BJ (cell line): ENCODE measurements around the gene SNAPC2. TPM values are rescaled to one million over a fixed set of nuclear protein-coding genes. Genes with fewer than 3 reads are reported as not detected.

Source experiments
- CTCF ChIA-PET: fragments of 350-600 bp; formaldehyde crosslinking; extraction: SDS; loops from one replicate; lab custom pipeline; 2021; ENCODE audit warnings: antibody characterized with exemption, inconsistent platforms; lab: Yijun Ruan, JAX
- POLR2A ChIA-PET: fragments of 300-600 bp; sonication (Branson Sonifier 250); formaldehyde crosslinking; extraction: SDS; loops from one replicate; lab custom pipeline; 2021; ENCODE audit warnings: antibody characterized with exemption; lab: Charles Lee
- DNase-seq: peaks from one replicate; pipeline ENCODE4 v3.0.0-alpha.2; 2011; ENCODE audit warnings: low read depth
- H3K27me3 ChIP-seq: 2 replicates; pipeline ENCODE4 v1.6.0; 2011; ENCODE audit warnings: low read length; ENCODE audit not compliant: control insufficient read depth, insufficient read depth
- H3K36me3 ChIP-seq: 2 replicates; pipeline ENCODE4 v1.5.1; 2011; ENCODE audit warnings: low read length; ENCODE audit not compliant: control insufficient read depth, insufficient read depth
- H3K4me3 ChIP-seq: 2 replicates; pipeline ENCODE4 v1.5.1; 2011; ENCODE audit warnings: low read depth, mild to moderate bottlenecking, control low read depth, low read length
- polyA plus RNA-seq: library from polyadenylated mRNA; depleted of rRNA; stranded (reverse); fragments of >200 nt; gene quantifications from 2 replicates; pipeline ENCODE4 v1.2.3, GENCODE V29; 2011
- TF ChIP-seq, protein P1 (sequence below): IDR thresholded peaks from 2 replicates; pipeline ENCODE4 v1.5.1; 2011; ENCODE audit warnings: low read depth, mild to moderate bottlenecking, control low read depth, inconsistent platforms, low read length, moderate library complexity; ENCODE audit not compliant: insufficient read depth

Gene SNAPC2
- polyA plus RNA-seq, 1 experiment, result 28.2 TPM

DNA sequence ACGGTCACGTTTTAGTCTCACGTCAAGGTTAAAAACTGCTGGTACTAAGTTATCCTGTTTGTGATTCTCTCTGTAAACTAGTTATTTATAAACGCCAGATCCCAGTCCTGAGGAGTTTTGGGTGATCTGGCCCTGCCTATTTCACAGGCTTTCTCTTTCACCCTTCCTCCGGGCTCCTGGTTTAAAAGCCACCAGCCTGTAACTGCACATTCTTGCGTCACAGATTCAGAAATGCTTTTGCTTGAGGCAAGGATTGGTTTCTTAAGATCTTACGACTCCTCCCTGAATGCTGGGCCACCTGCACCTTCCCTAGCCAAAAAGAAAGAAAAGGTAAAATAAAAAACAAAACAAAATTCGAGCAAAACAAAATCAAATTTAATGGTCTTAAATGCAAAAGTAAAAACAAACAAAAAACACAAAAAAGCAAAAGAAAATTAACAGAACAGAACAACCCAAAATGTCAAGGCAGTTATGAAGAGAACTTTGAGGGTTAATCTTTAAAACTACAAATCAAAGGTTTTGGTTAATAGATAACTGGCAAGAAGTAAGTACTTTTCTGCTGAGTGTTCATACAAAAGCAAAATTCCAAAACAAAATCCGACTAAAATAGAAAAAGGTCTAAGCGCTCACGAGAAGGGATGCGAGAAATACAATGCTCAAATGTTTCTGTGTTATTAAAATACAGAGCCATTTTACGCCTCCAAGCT is 41.9 kb downstream of the SNAPC2 start:
- POLR2A ChIA-PET, result no interaction called here
- TF ChIP-seq, protein P1, sequence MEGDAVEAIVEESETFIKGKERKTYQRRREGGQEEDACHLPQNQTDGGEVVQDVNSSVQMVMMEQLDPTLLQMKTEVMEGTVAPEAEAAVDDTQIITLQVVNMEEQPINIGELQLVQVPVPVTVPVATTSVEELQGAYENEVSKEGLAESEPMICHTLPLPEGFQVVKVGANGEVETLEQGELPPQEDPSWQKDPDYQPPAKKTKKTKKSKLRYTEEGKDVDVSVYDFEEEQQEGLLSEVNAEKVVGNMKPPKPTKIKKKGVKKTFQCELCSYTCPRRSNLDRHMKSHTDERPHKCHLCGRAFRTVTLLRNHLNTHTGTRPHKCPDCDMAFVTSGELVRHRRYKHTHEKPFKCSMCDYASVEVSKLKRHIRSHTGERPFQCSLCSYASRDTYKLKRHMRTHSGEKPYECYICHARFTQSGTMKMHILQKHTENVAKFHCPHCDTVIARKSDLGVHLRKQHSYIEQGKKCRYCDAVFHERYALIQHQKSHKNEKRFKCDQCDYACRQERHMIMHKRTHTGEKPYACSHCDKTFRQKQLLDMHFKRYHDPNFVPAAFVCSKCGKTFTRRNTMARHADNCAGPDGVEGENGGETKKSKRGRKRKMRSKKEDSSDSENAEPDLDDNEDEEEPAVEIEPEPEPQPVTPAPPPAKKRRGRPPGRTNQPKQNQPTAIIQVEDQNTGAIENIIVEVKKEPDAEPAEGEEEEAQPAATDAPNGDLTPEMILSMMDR, result no peak
- H3K27me3 ChIP-seq, result no peaks in the 10 kb centered on the region
- peaks cover 9% of the 10 kb centered on the region for H3K36me3 ChIP-seq
- no peak for DNase-seq
- CTCF ChIA-PET, result interaction anchor here (1.1 kb wide), 1 partner anchor 9 kb away, joined by 4 read pairs; no protein-coding TSS in a partner anchor
- no peak overlapping the region for H3K4me3 ChIP-seq

DNA sequence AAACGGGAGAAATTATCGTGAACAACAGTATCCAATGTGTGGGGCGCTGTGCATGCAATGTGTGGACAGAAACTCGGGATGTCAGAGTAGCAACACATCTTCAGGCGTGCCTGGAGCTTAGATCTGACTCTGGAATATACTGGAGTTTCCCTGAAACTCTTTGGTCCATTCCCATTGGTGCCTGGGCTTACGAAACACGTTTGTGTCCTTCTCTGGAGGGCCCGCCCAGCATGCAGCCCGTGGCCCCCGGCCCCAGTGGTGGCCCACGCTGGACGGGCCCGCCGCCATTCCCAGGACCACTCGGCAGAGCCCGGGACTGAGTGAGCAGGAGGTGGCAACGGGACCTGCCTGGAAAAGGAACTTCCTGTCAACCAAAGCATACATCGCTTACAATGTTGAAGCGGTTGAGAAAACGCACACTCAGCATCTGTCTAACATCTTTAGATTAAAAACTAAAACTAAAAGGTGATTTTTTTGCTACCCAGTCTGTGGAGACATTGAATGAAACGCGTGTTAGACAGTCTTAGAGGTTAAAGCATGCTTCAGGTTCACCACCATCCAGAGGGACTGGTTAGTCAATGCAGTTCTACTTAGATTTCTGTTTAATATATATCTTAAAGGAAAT is 42.6 kb downstream of the SNAPC2 start:
- ChIA-PET CTCF (interaction anchor here (1.1 kb wide), 1 partner anchor 8 kb away, joined by 4 read pairs; no protein-coding TSS in a partner anchor), POLR2A (no interaction called here)
- TF ChIP-seq, protein P1, result no peak
- peaks cover 14% of the 10 kb centered on the region for H3K36me3 ChIP-seq
- no peak for DNase-seq
- H3K4me3 ChIP-seq, result no peak overlapping the region
- H3K27me3 ChIP-seq, result no peaks in the 10 kb centered on the region

- Histone ChIP-seq H3K36me3 (peaks cover 17% of the 10 kb centered on the region), H3K4me3 (no peak overlapping the region), H3K27me3 (no peaks in the 10 kb centered on the region)
- ChIA-PET POLR2A (no interaction called here), CTCF (no interaction called here)
- DNase-seq, result no peak
- TF ChIP-seq, protein P1, result no peak
Observed at GRCh38 chr19:7963566-7963965, 43.4 kb downstream of the SNAPC2 start.

DNA sequence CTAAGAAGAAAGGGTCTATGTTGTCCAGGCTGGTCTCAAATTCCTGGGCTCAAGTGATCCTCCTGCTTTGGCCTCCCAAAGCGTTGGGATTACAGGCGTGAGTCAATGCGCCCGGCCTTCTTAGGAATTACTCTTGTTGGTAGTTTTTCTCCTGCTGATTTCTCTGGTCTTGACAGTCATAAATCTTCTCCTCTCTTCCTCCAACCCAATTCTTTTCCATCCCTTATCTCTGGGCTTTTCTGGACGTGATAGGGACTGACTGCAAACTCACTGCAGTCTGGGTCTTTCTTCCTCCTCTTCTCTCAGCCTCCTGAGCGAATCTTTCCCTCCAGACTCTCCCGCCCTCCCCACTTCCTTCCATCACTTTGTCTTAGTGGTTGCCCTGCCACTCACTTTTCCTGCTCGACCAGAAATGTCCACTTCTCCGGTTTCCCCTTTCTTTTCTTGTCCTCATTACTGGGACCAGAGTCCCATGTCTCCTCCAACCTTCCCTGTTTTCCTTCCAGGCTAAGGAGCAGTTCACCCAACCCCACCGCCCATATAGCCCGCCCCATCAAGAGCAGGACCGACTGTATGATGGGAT is 45.2 kb downstream of the SNAPC2 start:
- CTCF ChIA-PET, result interaction anchor here (1.7 kb wide), 1 partner anchor 21 kb away, joined by 4 read pairs; no protein-coding TSS in a partner anchor

More for the DNA sequence above, 45.2 kb downstream of the SNAPC2 start:
- no peak for DNase-seq
- H3K36me3 ChIP-seq, result peaks cover 22% of the 10 kb centered on the region
- H3K27me3 ChIP-seq, result no peaks in the 10 kb centered on the region
- no peak overlapping the region for H3K4me3 ChIP-seq
- TF ChIP-seq, protein P1, result no peak
- POLR2A ChIA-PET, result no interaction called here
